Progenitor cell of endocrine pancreas (in vitro differentiated cells): Measurements from ENCODE around the gene PRKCH. TPM values are rescaled to one million over a fixed set of nuclear protein-coding genes. Genes with fewer than 3 reads are reported as not detected.

ENCODE experiments used
- DNase-seq: peaks from one replicate; pipeline ENCODE4 v3.0.0; 2021; ENCODE audit warnings: low spot score; ENCODE audit not compliant: unreplicated experiment
- H3K27ac Mint-ChIP-seq: 2 replicates; pipeline ENCODE4 v1.8.0; 2021; ENCODE audit warnings: mild to moderate bottlenecking, moderate library complexity, mixed read lengths
- H3K27me3 Mint-ChIP-seq: 2 replicates; pipeline ENCODE4 v1.8.0; 2021; ENCODE audit warnings: mixed read lengths
- H3K36me3 Mint-ChIP-seq: 2 replicates; pipeline ENCODE4 v1.8.0; 2022; ENCODE audit warnings: mixed read lengths; ENCODE audit not compliant: insufficient read depth
- H3K4me1 Mint-ChIP-seq: 2 replicates; pipeline ENCODE4 v1.8.0; 2021; ENCODE audit warnings: low read depth, mixed read lengths
- H3K4me3 Mint-ChIP-seq: 2 replicates; pipeline ENCODE4 v1.8.0; 2021; ENCODE audit warnings: low read depth, mild to moderate bottlenecking, moderate library complexity, mixed read lengths
- H3K9me3 Mint-ChIP-seq: 2 replicates; pipeline ENCODE4 v1.8.0; 2021; ENCODE audit warnings: low read depth, mixed read lengths
- total RNA-seq: library from RNA; stranded (reverse); gene quantifications from 2 replicates; pipeline ENCODE4 v1.2.1, GENCODE V29; 2021
- TF ChIP-seq, protein P1 (sequence below): fragments of 200-600 bp; sonication (generic); IDR thresholded peaks from one replicate; pipeline ENCODE4 v1.5.0; 2021; ENCODE audit warnings: antibody characterized with exemption, mild to moderate bottlenecking; ENCODE audit not compliant: unreplicated experiment

Gene PRKCH
- total RNA-seq, 1 donor from 2014 or later = 4.5 TPM

DNA sequence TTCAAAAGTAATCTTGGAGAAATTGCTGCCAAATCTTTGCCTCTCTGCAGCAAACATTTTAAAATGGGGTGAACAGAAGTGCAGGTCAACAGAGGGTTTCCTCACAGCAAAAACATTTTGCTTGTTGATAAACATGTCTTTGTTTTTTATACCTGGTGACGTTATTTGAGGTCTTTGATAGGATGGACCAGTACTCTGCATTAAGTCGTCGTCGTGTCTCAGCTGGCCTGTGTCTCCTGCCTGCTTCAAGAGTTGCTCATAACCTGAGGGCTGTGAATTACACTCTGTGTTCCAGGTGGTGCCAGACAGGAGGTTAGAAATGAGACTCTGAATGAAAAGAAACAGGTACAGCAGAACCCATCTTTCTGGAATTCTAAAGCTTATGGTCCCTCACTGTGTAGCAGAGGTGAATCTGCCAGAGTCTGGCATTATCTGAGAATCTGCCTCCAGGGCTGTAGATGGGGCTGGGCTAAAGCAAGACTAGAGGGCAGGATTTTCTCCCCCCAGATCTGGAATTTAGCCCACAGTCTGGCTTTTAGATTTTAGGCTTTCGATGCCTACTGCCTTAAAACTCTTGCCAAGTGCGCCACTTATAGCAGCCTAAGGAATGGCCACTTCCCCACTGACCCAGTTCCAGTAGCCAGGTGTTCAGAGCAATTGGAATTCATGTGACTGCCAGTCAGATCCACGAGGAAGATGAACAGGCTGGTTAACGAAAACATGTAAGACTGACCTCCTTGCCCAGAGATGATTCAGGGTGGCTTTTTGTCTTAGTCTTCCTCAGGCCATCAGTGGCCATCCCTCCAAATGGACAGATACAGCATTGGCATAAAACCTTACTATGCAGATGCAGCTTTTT is 161.2 kb downstream of the PRKCH start:
- Mint-ChIP-seq H3K27me3 (peaks cover 6% of the 10 kb centered on the region), H3K36me3 (no peaks in the 10 kb centered on the region), H3K9me3 (no peaks in the 10 kb centered on the region), H3K4me1 (peaks cover 19% of the 10 kb centered on the region), H3K4me3 (no peak overlapping the region), H3K27ac (no peak overlapping the region)
- no peak for DNase-seq
- TF ChIP-seq, protein P1, sequence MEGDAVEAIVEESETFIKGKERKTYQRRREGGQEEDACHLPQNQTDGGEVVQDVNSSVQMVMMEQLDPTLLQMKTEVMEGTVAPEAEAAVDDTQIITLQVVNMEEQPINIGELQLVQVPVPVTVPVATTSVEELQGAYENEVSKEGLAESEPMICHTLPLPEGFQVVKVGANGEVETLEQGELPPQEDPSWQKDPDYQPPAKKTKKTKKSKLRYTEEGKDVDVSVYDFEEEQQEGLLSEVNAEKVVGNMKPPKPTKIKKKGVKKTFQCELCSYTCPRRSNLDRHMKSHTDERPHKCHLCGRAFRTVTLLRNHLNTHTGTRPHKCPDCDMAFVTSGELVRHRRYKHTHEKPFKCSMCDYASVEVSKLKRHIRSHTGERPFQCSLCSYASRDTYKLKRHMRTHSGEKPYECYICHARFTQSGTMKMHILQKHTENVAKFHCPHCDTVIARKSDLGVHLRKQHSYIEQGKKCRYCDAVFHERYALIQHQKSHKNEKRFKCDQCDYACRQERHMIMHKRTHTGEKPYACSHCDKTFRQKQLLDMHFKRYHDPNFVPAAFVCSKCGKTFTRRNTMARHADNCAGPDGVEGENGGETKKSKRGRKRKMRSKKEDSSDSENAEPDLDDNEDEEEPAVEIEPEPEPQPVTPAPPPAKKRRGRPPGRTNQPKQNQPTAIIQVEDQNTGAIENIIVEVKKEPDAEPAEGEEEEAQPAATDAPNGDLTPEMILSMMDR = no peak

DNA sequence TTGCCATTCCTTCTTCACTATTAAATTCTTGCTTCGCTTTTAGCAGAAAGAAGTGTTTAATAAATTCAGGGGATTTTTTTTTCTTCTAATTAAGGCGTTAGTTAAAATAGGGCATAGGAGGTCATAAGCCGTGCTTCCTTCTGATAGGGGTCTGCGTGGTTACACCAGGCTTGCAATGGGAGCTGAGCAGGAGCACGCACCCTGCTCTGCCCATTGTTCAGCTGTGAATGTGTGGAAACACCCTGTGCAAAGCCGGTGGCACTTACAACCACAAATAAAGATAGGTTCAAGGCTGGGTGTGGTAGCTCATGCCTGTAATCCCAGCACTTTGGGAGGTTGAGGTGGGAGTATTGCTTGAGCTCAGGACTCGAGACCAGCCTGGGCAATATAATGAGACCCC is 162.1 kb downstream of the PRKCH start:
- no peak for DNase-seq
- Mint-ChIP-seq H3K27ac (no peak overlapping the region), H3K36me3 (no peaks in the 10 kb centered on the region), H3K4me1 (peaks cover 19% of the 10 kb centered on the region), H3K9me3 (no peaks in the 10 kb centered on the region), H3K27me3 (peaks cover 6% of the 10 kb centered on the region), H3K4me3 (no peak overlapping the region)
- TF ChIP-seq, protein P1 = no peak

DNA sequence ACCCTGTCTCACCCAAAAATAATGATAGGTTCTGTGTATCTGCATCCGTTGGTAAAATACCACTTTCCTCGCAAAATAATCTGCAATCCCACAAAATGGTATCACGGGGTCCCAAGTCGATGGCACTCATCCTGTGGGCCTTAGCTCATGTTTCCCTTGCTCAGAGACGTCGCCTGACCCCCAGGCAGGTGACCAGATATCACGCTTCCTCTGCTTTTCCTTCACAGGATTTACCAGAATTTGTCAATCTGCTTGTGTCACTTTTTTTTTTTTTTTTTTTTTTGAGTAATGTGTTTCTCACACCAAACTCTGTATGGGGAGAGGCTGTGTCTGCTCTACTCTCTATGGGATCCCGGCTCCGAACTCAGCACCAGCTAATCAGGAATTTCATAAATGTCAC is 162.7 kb downstream of the PRKCH start:
- Mint-ChIP-seq H3K4me3 (no peak overlapping the region), H3K27ac (no peak overlapping the region), H3K4me1 (peaks cover 20% of the 10 kb centered on the region), H3K27me3 (peaks cover 3% of the 10 kb centered on the region), H3K9me3 (no peaks in the 10 kb centered on the region), H3K36me3 (no peaks in the 10 kb centered on the region)
- DNase-seq = no peak
- TF ChIP-seq, protein P1 = no peak

DNA sequence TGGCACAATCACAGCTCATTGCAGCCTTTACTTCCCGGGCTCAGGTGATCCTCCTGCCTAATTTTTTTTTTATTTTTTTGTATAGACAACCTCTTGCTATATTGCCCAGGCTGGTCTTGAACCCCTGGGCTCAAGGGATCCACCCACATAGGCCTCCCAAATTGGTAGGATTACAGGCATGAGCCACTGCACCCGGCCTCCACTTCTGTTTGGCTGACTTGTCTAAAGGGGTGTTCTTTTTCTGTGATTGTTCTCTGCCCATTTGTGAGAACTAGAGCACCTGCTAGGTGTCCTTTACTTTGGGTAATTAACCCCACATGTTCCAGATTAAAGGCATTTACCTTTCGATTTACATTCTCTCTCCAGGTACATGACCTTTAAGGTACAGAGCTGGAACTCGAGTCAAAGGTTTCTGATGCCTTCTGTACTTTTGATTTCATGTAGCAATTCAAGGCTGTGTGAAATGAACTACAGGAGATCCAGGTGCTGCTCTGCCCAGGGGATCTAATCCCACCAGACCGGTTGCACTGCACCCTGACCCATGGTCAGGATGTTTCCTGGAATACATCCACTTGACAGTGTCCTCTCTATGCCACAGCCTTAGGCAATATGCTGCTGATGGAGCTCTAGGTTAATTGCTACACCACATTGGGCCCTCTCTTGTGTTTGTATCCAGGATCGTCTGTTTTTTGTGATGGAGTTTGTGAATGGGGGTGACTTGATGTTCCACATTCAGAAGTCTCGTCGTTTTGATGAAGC is 163.6 kb downstream of the PRKCH start:
- Mint-ChIP-seq H3K9me3 (no peaks in the 10 kb centered on the region), H3K36me3 (no peaks in the 10 kb centered on the region), H3K4me1 (peaks cover 25% of the 10 kb centered on the region), H3K27ac (peak overlapping the region; percentile 10), H3K4me3 (no peak overlapping the region), H3K27me3 (peaks cover 3% of the 10 kb centered on the region)
- TF ChIP-seq, protein P1 = no peak
- DNase-seq = no peak

DNA sequence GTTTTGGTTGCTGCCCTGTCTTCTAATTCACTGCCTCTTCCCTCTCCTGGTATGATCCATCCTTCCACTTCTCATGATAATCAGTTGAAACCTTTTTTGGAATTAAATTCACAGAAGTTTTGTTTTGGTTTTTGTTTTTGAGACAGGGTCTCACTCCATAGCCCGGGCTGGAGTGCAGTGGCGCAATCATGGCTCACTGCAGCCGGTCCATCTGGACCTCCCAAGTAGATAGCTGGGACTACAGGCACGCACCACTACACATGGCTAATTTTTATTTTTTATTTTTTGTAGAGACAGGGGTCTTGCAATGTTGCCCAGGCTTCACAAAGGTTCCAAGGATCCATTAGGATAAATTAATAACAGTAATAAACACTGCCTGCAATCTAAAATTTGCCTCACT is 164.3 kb downstream of the PRKCH start:
- H3K4me1 Mint-ChIP-seq = peaks cover 21% of the 10 kb centered on the region
- no peaks in the 10 kb centered on the region for H3K36me3 Mint-ChIP-seq
- TF ChIP-seq, protein P1 = no peak
- no peak overlapping the region for H3K4me3 Mint-ChIP-seq
- no peaks in the 10 kb centered on the region for H3K9me3 Mint-ChIP-seq
- DNase-seq = no peak
- H3K27ac Mint-ChIP-seq = no peak overlapping the region
- H3K27me3 Mint-ChIP-seq = peaks cover 3% of the 10 kb centered on the region
